ENCODE data around the gene NBEAL1. TPM values are rescaled to one million over a fixed set of nuclear protein-coding genes. Genes with fewer than 3 reads are reported as not detected.
"Not testable (repeated sequence)": the region's sequence is repeated elsewhere in the genome, so short reads cannot be mapped to it uniquely, and the experiment has no call there.

NBEAL1 gene
- total RNA-seq, 4 donors from 2014 or later = 9.8 to 21.9 (median 11.3) TPM

- intact Hi-C loops (cut with DNase I; ENCODE audit: low total_unique reads) (no loop called here), in situ Hi-C loops (cut with MboI; ENCODE audit: low sequenced_read_pairs in 4 of 4) (no loop called here)
- DNase-seq = no peak
- TF ChIP-seq POLR2A (IDR thresholded peaks at IDR 0.05) = no peak
- TF ChIP-seq CTCF (IDR thresholded peaks at IDR 0.05 in 4 of 5, conservative IDR thresholded peaks at IDR 0.05 in 1 of 5) = no peak
- ATAC-seq = no peak
- Histone ChIP-seq H3K27ac (no peak overlapping the region), H3K27me3 (no peaks in the 10 kb centered on the region), H3K36me3 (peaks cover 0 to 46% of the 10 kb centered on the region in 2 donors), H3K4me1 (no peaks in the 10 kb centered on the region), H3K9me3 (no peaks in the 10 kb centered on the region), H3K4me3 (no peak overlapping the region)
These were observed 47.5 kb downstream of the NBEAL1 start for GRCh38 chr2:203062126-203062525.

- H3K27me3 ChIP-seq; H3K9me3 ChIP-seq; intact Hi-C loops (cut with DNase I; ENCODE audit: low total_unique reads); H3K4me3 ChIP-seq; ATAC-seq; in situ Hi-C loops (cut with MboI; ENCODE audit: low sequenced_read_pairs in 4 of 4); H3K27ac ChIP-seq; DNase-seq; H3K4me1 ChIP-seq: not testable (repeated sequence)
- peaks cover 0 to 26% of the 10 kb centered on the region in 2 donors for H3K36me3 ChIP-seq
These were observed 51.9 kb downstream of the NBEAL1 start for GRCh38 chr2:203066519-203067091.

- no peak for ATAC-seq
- no peak for DNase-seq
- Histone ChIP-seq H3K9me3 (no peaks in the 10 kb centered on the region), H3K27ac (no peak overlapping the region), H3K4me1 (no peaks in the 10 kb centered on the region), H3K36me3 (peaks cover 0 to 33% of the 10 kb centered on the region in 2 donors), H3K27me3 (no peaks in the 10 kb centered on the region), H3K4me3 (no peak overlapping the region)
- in situ Hi-C loops (cut with MboI; ENCODE audit: low sequenced_read_pairs in 4 of 4) = no loop called here
- no peak for TF ChIP-seq POLR2A (IDR thresholded peaks at IDR 0.05)
- TF ChIP-seq CTCF (IDR thresholded peaks at IDR 0.05 in 4 of 5, conservative IDR thresholded peaks at IDR 0.05 in 1 of 5) = no peak
- intact Hi-C loops (cut with DNase I; ENCODE audit: low total_unique reads) = no loop called here
These were observed 56.0 kb downstream of the NBEAL1 start for GRCh38 chr2:203070701-203071100.

- DNase-seq (no peak), ATAC-seq (no peak)
- Histone ChIP-seq H3K27ac (no peak overlapping the region), H3K27me3 (no peaks in the 10 kb centered on the region), H3K4me3 (no peak overlapping the region), H3K36me3 (peaks cover 0 to 33% of the 10 kb centered on the region in 2 donors), H3K4me1 (no peaks in the 10 kb centered on the region), H3K9me3 (no peaks in the 10 kb centered on the region)
- intact Hi-C loops (cut with DNase I; ENCODE audit: low total_unique reads) (no loop called here), in situ Hi-C loops (cut with MboI; ENCODE audit: low sequenced_read_pairs in 4 of 4) (no loop called here)
- TF ChIP-seq POLR2A (IDR thresholded peaks at IDR 0.05) = no peak
These were observed 56.5 kb downstream of the NBEAL1 start for GRCh38 chr2:203071148-203071547.

- no peak overlapping the region for H3K27ac ChIP-seq
- no peaks in the 10 kb centered on the region for H3K4me1 ChIP-seq
- no peaks in the 10 kb centered on the region for H3K9me3 ChIP-seq
- DNase-seq (no peak), ATAC-seq (no peak)
- intact Hi-C loops (cut with DNase I; ENCODE audit: low total_unique reads) = no loop called here
- no peak overlapping the region for H3K4me3 ChIP-seq
- no peak for TF ChIP-seq CTCF (IDR thresholded peaks at IDR 0.05 in 4 of 5, conservative IDR thresholded peaks at IDR 0.05 in 1 of 5)
- TF ChIP-seq POLR2A (IDR thresholded peaks at IDR 0.05) = no peak
- no peaks in the 10 kb centered on the region for H3K27me3 ChIP-seq
- in situ Hi-C loops (cut with MboI; ENCODE audit: low sequenced_read_pairs in 4 of 4) = no loop called here
- H3K36me3 ChIP-seq = peaks cover 0 to 33% of the 10 kb centered on the region in 2 donors
These were observed 57.7 kb downstream of the NBEAL1 start for GRCh38 chr2:203072371-203072770.

- no peak for ATAC-seq
- Histone ChIP-seq H3K4me3 (no peak overlapping the region), H3K27me3 (no peaks in the 10 kb centered on the region), H3K36me3 (peaks cover 0 to 22% of the 10 kb centered on the region in 2 donors), H3K27ac (no peak overlapping the region), H3K4me1 (no peaks in the 10 kb centered on the region), H3K9me3 (no peaks in the 10 kb centered on the region)
- TF ChIP-seq CTCF (IDR thresholded peaks at IDR 0.05 in 4 of 5, conservative IDR thresholded peaks at IDR 0.05 in 1 of 5) (no peak), POLR2A (IDR thresholded peaks at IDR 0.05) (no peak)
- DNase-seq = no peak
- in situ Hi-C loops (cut with MboI; ENCODE audit: low sequenced_read_pairs in 4 of 4) = no loop called here
- intact Hi-C loops (cut with DNase I; ENCODE audit: low total_unique reads) = no loop called here
These were observed 62.8 kb downstream of the NBEAL1 start for GRCh38 chr2:203077451-203077850.
